Suprapubic skin (tissue), 4 donors: ENCODE measurements around the gene ADTRP. TPM values are rescaled to one million over a fixed set of nuclear protein-coding genes. Genes with fewer than 3 reads are reported as not detected.
A peak's percentile ranks its signal among the peaks of the same experiment; 100 is the strongest.

Experiments used
- DNase-seq, 2 donors: peaks; one replicate each; pipeline ENCODE4 v3.0.0-alpha.2; 2019; ENCODE audit warnings: low spot score in 2 of 2
- H3K27ac ChIP-seq: fragments of 200-600 bp; sonication (generic); one replicate; pipeline ENCODE4 v1.5.1; 2019
- H3K27me3 ChIP-seq: fragments of 200-600 bp; sonication (generic); one replicate; pipeline ENCODE4 v1.5.1; 2019
- H3K36me3 ChIP-seq: fragments of 200-600 bp; sonication (generic); one replicate; pipeline ENCODE4 v1.5.1; 2019
- H3K4me1 ChIP-seq: fragments of 200-600 bp; sonication (generic); one replicate; pipeline ENCODE4 v1.5.1; 2019
- H3K4me3 ChIP-seq: fragments of 200-600 bp; sonication (generic); one replicate; pipeline ENCODE4 v1.5.1; 2019; ENCODE audit warnings: mild to moderate bottlenecking
- H3K9me3 ChIP-seq: fragments of 200-600 bp; sonication (generic); one replicate; pipeline ENCODE4 v1.5.1; 2019
- EP300 ChIP-seq: sonication (generic); formaldehyde crosslinking; IDR thresholded peaks from one replicate; pipeline ENCODE4 v1.6.1; 2017; ENCODE audit warnings: antibody characterized with exemption
- POLR2A ChIP-seq, 2 donors: fragments of 450-650 bp; IDR thresholded peaks; one replicate each; pipeline ENCODE4 v1.6.1; 2017; ENCODE audit warnings: antibody characterized with exemption in 2 of 2, mild to moderate bottlenecking in 2 of 2, moderate library complexity in 2 of 2
- POLR2AphosphoS5 ChIP-seq, 3 donors: sonication (generic); formaldehyde crosslinking; IDR thresholded peaks; one replicate each; pipeline ENCODE4 v1.6.1; 2017; ENCODE audit warnings: antibody characterized with exemption in 3 of 3
- WGBS: methylation state at CpG from one replicate; pipeline ENCODE4 v1.1.5; 2018; 5-methylcytosine and 5-hydroxymethylcytosine counted together
- total RNA-seq, 4 donors: library from RNA; depleted of rRNA; stranded (reverse); fragments of >200 nt; gene quantifications; one replicate each; pipeline ENCODE4 v1.1.0, GENCODE V29; 2016
- TF ChIP-seq, protein P1 (sequence below), 2 donors: fragments of 200-600 bp in 1 of 2; fragments of 450-650 bp in 1 of 2; sonication (generic) in 1 of 2; IDR thresholded peaks; one replicate each; pipeline ENCODE4 v1.5.1; 2016 to 2019; ENCODE audit warnings: antibody characterized with exemption in 2 of 2, mild to moderate bottlenecking in 1 of 2, moderate library complexity in 1 of 2

Gene ADTRP
- total RNA-seq, 4 donors from 2014 or later, result 19.6 to 39.5 (median 26.2) TPM

DNA sequence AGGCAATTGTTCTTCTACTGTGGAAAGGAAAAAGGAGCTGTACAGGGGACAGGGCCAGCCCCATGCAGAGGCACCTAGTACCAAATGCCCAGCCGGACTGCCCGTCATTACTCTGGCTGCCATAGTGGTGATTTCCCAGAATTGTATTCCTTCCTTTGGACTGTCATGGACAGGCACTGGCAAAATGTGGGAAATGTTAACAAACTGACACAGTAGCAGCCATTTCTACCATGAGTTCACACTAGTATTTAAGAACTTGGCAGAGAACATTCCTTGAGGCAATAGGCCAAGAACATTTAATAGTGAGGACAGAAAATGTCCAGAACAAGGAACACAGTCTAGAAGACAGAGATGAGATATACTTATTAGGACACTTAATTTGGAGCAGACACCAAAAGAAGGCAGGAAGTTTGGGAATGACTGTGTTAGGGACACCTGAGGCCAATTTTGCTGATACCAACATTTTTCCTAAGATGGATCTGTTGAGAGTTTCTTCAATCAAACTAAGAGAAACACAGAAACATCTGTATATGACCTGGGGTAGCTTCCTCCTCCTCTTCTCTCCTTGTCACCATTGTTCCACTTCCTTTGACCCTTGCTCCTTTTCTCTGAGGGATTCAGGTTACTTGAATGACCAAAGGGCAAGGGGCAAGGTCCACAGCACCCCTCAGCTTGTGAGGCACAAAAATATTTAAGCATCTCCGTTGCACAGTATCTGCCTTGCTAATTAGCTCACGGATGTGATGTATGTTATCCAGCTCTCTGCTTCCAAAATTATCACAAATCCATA is 14.9 kb downstream of the ADTRP start:
- Histone ChIP-seq H3K4me3 (no peak overlapping the region), H3K9me3 (no peaks in the 10 kb centered on the region), H3K27me3 (no peaks in the 10 kb centered on the region), H3K36me3 (no peaks in the 10 kb centered on the region), H3K4me1 (peaks cover 46% of the 10 kb centered on the region), H3K27ac (peak overlapping the region; percentile 40)
- no peak for DNase-seq
- WGBS, result 90% methylated on average over 4 of the region's 4 CpGs
- TF ChIP-seq, protein P1, sequence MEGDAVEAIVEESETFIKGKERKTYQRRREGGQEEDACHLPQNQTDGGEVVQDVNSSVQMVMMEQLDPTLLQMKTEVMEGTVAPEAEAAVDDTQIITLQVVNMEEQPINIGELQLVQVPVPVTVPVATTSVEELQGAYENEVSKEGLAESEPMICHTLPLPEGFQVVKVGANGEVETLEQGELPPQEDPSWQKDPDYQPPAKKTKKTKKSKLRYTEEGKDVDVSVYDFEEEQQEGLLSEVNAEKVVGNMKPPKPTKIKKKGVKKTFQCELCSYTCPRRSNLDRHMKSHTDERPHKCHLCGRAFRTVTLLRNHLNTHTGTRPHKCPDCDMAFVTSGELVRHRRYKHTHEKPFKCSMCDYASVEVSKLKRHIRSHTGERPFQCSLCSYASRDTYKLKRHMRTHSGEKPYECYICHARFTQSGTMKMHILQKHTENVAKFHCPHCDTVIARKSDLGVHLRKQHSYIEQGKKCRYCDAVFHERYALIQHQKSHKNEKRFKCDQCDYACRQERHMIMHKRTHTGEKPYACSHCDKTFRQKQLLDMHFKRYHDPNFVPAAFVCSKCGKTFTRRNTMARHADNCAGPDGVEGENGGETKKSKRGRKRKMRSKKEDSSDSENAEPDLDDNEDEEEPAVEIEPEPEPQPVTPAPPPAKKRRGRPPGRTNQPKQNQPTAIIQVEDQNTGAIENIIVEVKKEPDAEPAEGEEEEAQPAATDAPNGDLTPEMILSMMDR (IDR thresholded peaks at IDR 0.05), result no peak
- TF ChIP-seq EP300, result no peak

DNA sequence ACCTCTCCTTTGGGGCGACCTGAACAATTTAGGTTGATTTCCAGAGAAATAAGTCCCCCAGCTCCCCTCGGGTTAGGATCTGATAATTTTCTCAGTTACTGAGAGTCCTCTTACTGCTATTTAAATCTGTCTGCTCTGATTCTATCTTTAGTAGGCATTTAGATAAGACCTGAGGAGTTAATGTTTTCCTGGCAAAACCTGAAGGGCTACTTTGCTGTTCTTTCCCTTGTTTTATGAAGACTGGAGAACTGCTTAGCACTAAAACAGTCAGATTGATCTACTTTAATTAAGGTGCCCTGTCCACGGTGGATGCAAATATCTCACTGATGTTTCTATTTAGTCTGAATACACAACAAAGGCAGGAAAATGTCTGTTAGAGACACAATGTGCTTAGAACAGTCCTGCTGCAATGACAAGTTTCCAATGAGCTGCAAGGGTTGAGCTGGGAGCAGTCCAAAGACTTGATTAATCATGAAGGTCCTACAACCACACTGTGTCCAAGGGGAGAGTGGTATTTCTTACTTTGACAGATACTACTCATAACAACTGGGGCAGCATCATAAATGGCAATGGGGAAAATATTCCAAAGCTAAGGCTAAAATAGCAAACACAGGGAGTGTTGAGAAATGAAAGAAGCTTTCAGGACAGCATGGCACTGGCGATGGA is 15.7 kb downstream of the ADTRP start:
- WGBS, result 68% methylated on average over 4 of the region's 4 CpGs

DNA sequence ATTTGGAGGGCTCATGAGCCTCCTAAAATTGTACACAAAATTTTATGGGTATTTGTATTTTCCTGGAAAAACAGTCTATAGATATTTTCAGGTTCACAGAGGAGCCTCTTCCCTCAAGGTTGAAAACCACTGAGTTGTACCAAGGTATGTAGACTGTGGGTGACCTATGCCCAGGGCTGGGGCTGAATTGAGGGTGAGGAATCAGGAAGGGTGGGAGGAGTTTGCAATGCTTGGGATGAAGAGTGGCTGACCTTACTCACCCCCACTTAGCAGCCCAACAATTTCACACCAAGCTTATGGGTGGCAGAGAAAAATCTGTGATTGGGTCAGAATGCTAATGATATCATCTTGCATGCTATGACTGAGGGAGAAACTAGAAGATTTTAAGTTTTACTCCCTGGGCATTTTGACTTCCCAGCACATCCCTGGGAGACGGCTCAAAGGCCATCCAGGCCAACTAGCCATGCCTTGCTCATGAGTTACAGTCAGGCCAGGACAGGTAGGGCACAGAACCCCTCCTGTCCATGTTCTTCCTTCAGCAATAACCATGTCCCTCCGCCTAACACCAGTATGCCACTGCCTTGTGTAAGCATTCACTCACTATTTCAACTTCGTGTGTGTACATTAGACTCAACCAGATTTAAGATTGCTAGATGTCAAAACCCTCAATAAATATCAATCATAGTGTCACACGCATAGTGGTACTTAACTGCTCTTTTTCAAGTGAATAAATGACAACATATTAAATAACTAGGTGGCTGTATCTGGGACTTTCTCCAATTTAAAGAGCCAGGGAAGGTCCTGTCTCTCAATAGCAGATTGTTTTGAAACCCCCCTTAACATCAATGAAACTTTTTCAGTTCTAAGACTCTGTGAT is 16.6 kb downstream of the ADTRP start:
- Histone ChIP-seq H3K27me3 (no peaks in the 10 kb centered on the region), H3K36me3 (no peaks in the 10 kb centered on the region), H3K27ac (peak overlapping the region; percentile 28), H3K9me3 (no peaks in the 10 kb centered on the region), H3K4me1 (peaks cover 46% of the 10 kb centered on the region), H3K4me3 (no peak overlapping the region)
- 75% methylated on average over 4 of the region's 4 CpGs for WGBS
- DNase-seq, result no peak
- TF ChIP-seq, protein P1 (IDR thresholded peaks at IDR 0.05), result no peak
- TF ChIP-seq EP300, result no peak

More for the DNA sequence above, 15.7 kb downstream of the ADTRP start:
- no peaks in the 10 kb centered on the region for H3K9me3 ChIP-seq
- H3K27me3 ChIP-seq, result no peaks in the 10 kb centered on the region
- peak overlapping the region; percentile 40 for H3K27ac ChIP-seq
- TF ChIP-seq EP300, result no peak
- TF ChIP-seq POLR2A (IDR thresholded peaks at IDR 0.05), result no peak
- no peak for TF ChIP-seq POLR2AphosphoS5 (IDR thresholded peaks at IDR 0.05)
- TF ChIP-seq, protein P1 (IDR thresholded peaks at IDR 0.05), result no peak
- DNase-seq, result no peak
- H3K4me1 ChIP-seq, result peaks cover 46% of the 10 kb centered on the region
- H3K4me3 ChIP-seq, result no peak overlapping the region
- H3K36me3 ChIP-seq, result no peaks in the 10 kb centered on the region

DNA sequence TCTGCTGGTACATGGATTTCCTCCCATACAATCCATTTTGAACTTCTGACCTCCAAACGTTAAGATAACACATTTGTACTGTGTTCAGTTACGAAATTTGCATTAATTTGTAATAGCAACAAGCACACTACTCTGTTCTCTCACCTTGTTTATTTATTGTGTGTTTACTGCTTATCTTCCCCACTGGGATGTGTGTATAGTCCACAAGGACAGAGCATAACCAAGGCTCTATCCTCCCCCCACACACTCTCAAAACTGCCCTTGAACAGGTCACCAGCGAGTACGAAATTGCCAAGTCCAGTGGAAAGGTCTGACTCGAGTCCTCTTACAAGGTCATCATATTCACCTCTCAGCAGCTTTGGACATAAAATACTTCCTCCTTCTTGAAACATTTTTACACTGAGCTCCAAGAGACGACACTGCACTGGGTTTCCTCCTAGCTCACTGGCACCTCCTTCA is 18.6 kb downstream of the ADTRP start:
- Histone ChIP-seq H3K36me3 (no peaks in the 10 kb centered on the region), H3K27me3 (no peaks in the 10 kb centered on the region), H3K27ac (no peak overlapping the region), H3K9me3 (no peaks in the 10 kb centered on the region), H3K4me1 (peaks cover 42% of the 10 kb centered on the region), H3K4me3 (no peak overlapping the region)
- TF ChIP-seq POLR2A (IDR thresholded peaks at IDR 0.05) (no peak), POLR2AphosphoS5 (IDR thresholded peaks at IDR 0.05) (no peak), EP300 (no peak)
- TF ChIP-seq, protein P1 (IDR thresholded peaks at IDR 0.05), result no peak
- no peak for DNase-seq
- 72% methylated on average over 6 of the region's 6 CpGs for WGBS
